ENCODE results near the gene TGM2. TPM values are rescaled to one million over a fixed set of nuclear protein-coding genes. Genes with fewer than 3 reads are reported as not detected.

Gene TGM2
- polyA plus RNA-seq, 1 donor from 2014 or later: not detected

DNA sequence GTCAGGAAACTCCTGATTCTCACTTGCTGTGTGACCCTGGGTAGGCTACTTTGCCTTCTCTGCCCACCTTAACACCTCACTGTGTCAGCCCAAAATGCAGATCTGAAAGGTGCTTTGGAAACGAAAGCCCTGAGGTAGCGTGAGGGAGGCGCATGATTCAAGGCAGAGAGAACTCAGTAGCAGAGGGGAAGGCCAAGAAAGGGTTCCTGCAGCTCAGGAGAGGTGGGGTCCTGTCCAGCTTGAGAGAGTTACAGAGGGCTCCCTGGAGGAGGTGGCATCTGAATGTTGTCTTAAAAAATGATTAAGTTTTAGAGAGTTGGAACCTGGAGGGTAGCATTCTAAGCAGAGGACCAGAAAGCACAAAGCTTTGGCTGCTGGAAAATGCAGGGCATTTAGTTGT, 13.6 kb downstream of the TGM2 start:
- TF ChIP-seq, protein P1, sequence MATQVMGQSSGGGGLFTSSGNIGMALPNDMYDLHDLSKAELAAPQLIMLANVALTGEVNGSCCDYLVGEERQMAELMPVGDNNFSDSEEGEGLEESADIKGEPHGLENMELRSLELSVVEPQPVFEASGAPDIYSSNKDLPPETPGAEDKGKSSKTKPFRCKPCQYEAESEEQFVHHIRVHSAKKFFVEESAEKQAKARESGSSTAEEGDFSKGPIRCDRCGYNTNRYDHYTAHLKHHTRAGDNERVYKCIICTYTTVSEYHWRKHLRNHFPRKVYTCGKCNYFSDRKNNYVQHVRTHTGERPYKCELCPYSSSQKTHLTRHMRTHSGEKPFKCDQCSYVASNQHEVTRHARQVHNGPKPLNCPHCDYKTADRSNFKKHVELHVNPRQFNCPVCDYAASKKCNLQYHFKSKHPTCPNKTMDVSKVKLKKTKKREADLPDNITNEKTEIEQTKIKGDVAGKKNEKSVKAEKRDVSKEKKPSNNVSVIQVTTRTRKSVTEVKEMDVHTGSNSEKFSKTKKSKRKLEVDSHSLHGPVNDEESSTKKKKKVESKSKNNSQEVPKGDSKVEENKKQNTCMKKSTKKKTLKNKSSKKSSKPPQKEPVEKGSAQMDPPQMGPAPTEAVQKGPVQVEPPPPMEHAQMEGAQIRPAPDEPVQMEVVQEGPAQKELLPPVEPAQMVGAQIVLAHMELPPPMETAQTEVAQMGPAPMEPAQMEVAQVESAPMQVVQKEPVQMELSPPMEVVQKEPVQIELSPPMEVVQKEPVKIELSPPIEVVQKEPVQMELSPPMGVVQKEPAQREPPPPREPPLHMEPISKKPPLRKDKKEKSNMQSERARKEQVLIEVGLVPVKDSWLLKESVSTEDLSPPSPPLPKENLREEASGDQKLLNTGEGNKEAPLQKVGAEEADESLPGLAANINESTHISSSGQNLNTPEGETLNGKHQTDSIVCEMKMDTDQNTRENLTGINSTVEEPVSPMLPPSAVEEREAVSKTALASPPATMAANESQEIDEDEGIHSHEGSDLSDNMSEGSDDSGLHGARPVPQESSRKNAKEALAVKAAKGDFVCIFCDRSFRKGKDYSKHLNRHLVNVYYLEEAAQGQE (IDR thresholded peaks at IDR 0.05; ENCODE audit: borderline replicate concordance): no peak
- no peak for TF ChIP-seq SMC3 (conservative IDR thresholded peaks at IDR 0.05; ENCODE audit: poor library complexity)
- TF ChIP-seq TAF1 (IDR thresholded peaks at IDR 0.05; ENCODE audit: low read depth): no peak
- TF ChIP-seq EZH2 (IDR thresholded peaks at IDR 0.05; ENCODE audit: borderline replicate concordance, insufficient read depth, low read length, poor library complexity, severe bottlenecking): no peak
- no peak for TF ChIP-seq RAD21 (conservative IDR thresholded peaks at IDR 0.05)
- TF ChIP-seq EP300 (conservative IDR thresholded peaks at IDR 0.05; ENCODE audit: poor library complexity, severe bottlenecking): no peak
- TF ChIP-seq MXI1 (conservative IDR thresholded peaks at IDR 0.05; ENCODE audit: poor library complexity, severe bottlenecking): no peak
- TF ChIP-seq, protein P2, sequence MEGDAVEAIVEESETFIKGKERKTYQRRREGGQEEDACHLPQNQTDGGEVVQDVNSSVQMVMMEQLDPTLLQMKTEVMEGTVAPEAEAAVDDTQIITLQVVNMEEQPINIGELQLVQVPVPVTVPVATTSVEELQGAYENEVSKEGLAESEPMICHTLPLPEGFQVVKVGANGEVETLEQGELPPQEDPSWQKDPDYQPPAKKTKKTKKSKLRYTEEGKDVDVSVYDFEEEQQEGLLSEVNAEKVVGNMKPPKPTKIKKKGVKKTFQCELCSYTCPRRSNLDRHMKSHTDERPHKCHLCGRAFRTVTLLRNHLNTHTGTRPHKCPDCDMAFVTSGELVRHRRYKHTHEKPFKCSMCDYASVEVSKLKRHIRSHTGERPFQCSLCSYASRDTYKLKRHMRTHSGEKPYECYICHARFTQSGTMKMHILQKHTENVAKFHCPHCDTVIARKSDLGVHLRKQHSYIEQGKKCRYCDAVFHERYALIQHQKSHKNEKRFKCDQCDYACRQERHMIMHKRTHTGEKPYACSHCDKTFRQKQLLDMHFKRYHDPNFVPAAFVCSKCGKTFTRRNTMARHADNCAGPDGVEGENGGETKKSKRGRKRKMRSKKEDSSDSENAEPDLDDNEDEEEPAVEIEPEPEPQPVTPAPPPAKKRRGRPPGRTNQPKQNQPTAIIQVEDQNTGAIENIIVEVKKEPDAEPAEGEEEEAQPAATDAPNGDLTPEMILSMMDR (IDR thresholded peaks at IDR 0.05; ENCODE audit: poor library complexity, severe bottlenecking): no peak
- TF ChIP-seq POLR2AphosphoS5 (IDR thresholded peaks at IDR 0.05): no peak
- no peaks in the 10 kb centered on the region for H3K27me3 ChIP-seq (ENCODE audit: insufficient read depth, low read depth, low read length)
- no peak overlapping the region for H3K4me3 ChIP-seq (ENCODE audit: low read length)
- no peaks in the 10 kb centered on the region for H3K36me3 ChIP-seq (ENCODE audit: insufficient read depth, low read length)
- no peak overlapping the region for H3K27ac ChIP-seq (ENCODE audit: low read length)
- no peaks in the 10 kb centered on the region for H4K20me1 ChIP-seq (ENCODE audit: insufficient read depth)
- no peak overlapping the region for H2AFZ ChIP-seq (ENCODE audit: low read depth, low read length)
- H3K79me2 ChIP-seq (replicated peaks; ENCODE audit: insufficient read depth, low read length): no peaks in the 10 kb centered on the region
- no peaks in the 10 kb centered on the region for H3K9me2 ChIP-seq (ENCODE audit: insufficient read depth, low read length)
- H3F3A ChIP-seq (ENCODE audit: insufficient read depth, low read length, poor library complexity, severe bottlenecking): no peaks in the 10 kb centered on the region
- H3K4me2 ChIP-seq (ENCODE audit: low read length): no peak overlapping the region
- no peak overlapping the region for H3K9ac ChIP-seq (ENCODE audit: low read length)
- H3K9me3 ChIP-seq (ENCODE audit: low read length): no peaks in the 10 kb centered on the region

DNA sequence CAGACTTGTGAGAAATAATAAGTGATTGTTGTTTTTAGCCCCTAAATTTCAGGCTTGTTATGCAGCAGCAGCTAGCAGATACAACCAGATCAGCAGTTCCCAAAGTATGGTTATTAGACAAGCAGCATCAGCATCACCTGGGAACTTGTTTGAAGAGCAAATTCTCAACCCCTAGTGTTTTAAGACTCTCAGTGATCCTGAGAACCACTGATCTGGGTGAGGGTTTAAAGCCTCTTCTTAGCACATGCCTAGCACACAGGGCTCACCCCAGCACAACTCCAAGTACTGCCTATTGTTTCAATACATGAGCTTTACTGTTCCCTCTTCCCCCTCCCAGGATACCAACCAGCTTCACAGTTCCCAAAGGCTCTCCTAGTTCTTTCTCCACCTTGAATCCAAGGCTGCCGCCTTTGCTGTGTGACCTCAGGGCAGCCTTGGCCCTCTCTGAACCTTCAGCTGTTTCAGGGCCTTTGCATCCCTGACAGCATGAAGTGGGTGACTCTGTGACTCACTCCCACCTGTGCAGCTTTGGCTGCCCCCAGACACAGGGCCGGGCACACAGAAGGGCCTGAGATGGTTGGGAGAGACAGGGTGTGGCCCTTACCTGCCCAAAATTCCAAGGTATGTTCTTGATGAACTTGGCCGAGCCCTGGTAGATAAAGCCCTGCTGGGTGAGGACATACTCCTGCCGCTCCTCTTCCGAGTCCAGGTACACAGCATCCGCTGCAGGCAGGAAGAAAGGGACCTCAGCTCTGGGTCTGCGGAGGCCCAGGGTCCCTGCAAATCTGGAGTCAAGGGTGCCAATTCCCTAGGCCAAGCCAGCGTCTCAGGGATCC, 14.5 kb downstream of the TGM2 start:
- Histone ChIP-seq H2AFZ (ENCODE audit: low read depth, low read length) (no peak overlapping the region), H3K27ac (ENCODE audit: low read length) (no peak overlapping the region), H3K4me3 (ENCODE audit: low read length) (no peak overlapping the region), H3K79me2 (replicated peaks; ENCODE audit: insufficient read depth, low read length) (no peaks in the 10 kb centered on the region), H3K9me3 (ENCODE audit: low read length) (no peaks in the 10 kb centered on the region), H3K36me3 (ENCODE audit: insufficient read depth, low read length) (no peaks in the 10 kb centered on the region), H3F3A (ENCODE audit: insufficient read depth, low read length, poor library complexity, severe bottlenecking) (no peaks in the 10 kb centered on the region), H3K9ac (ENCODE audit: low read length) (no peak overlapping the region), H3K27me3 (ENCODE audit: insufficient read depth, low read depth, low read length) (no peaks in the 10 kb centered on the region), H3K4me2 (ENCODE audit: low read length) (no peak overlapping the region), H3K9me2 (ENCODE audit: insufficient read depth, low read length) (no peaks in the 10 kb centered on the region), H4K20me1 (ENCODE audit: insufficient read depth) (no peaks in the 10 kb centered on the region)
- no peak for TF ChIP-seq RAD21 (conservative IDR thresholded peaks at IDR 0.05)

Measured in neural cell (in vitro differentiated cells).